ENCODE data around the gene SLC29A4. TPM values are rescaled to one million over a fixed set of nuclear protein-coding genes. Genes with fewer than 3 reads are reported as not detected.
"Not testable (repeated sequence)": the region's sequence is repeated elsewhere in the genome, so short reads cannot be mapped to it uniquely, and the experiment has no call there.

Gene SLC29A4
- total and polyA plus RNA-seq, 5 donors from 2014 or later, result 0.22 to 0.47 (median 0.25) TPM

DNA sequence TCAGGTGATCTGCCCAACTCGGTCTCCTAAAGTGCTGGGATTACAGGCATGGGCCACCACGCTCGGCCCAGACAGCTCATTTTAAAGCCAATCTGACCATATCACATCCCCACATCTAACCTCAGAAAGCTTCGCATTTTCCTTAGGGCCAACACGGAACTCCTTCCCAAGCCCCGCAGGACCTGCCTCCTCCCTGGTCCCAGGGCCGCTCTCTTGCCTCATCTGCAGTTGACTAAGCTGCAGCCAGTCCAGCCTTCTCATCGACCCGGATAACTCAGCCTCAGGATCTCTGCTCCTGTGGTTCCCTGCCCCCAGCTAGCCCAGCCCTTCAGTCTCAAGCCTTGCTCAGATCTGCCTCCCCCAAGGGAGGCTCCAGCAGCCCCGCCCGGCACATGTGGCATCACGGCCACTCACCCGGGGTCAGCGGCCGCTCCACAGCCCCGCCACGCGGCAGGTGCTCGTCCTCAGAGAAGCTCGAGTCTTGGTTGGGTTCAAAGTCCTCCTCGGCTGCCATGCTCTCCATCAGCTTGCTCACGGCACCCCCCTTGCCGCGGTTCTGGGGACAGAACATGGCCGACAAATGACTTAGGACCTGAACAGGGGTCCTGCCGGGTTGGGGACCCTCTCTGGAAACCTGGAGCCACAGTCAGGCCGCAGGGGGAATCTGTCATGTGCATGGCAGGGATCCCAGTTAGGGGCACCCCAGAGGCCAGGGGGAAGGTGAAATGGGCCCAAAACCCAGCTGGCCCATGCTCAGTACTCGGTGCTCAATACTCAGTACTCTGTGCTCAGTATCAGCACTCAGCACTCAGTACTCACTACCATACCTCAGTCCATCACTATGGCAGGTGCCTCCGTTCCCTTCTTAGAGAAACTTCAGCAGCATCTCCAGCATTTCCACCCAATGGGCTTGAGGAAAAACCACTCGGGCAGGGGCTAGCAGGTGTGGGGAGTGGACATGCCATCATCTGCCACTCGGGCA, 41.3 kb downstream of the SLC29A4 start:
- H3K36me3 ChIP-seq (ENCODE audit: control insufficient read depth, insufficient read depth, low read length), result peaks cover 21% of the 10 kb centered on the region
- not testable (repeated sequence) for DNase-seq; H3K27ac ChIP-seq (ENCODE audit: insufficient read depth, low read length, poor library complexity, severe bottlenecking); H3K4me1 ChIP-seq (ENCODE audit: control insufficient read depth, insufficient read depth, low read length, poor library complexity, severe bottlenecking); ATAC-seq (ENCODE audit: low read depth in 2 of 2); H3K4me3 ChIP-seq (ENCODE audit: low read depth, low read length); H3K9me3 ChIP-seq (ENCODE audit: control insufficient read depth in 2 of 2, low read length in 2 of 2); H3K27me3 ChIP-seq (ENCODE audit: control insufficient read depth, insufficient read depth, low read length); H3K4me1 Mint-ChIP-seq; H3K27me3 Mint-ChIP-seq; H3K4me3 Mint-ChIP-seq
- Mint-ChIP-seq H3K36me3 (peaks cover 30% of the 10 kb centered on the region), H3K9me3 (peaks cover 0 to 10% (median 2%) of the 10 kb centered on the region in 7 donors), H3K27ac (peak overlapping the region in 1 of 3 donors; percentile 73)

DNA sequence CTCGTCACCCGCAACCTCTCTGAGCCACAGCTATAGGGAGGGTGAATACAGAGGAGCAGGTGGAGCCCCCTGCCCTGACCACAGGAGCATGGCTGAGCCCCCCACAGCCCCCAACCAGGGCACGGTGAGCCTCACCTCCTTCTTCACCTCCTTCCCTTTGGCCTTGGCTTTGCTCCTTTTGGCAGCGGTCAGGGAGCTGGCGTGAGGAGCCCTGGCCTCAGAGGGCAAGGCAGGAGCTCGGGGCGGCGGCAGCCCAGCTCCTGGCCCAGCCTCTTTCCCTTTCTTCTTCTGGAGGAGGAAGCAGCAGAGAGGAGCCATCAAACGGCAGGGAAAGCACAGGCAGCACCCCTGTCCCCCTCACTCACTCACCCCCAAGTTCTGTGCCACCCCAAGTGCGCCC, 42.2 kb downstream of the SLC29A4 start:
- peaks cover 21% of the 10 kb centered on the region for H3K36me3 Mint-ChIP-seq
- Histone ChIP-seq H3K36me3 (ENCODE audit: control insufficient read depth, insufficient read depth, low read length) (peaks cover 16% of the 10 kb centered on the region), H3K9me3 (ENCODE audit: control insufficient read depth in 2 of 2, low read length in 2 of 2) (no peaks in the 10 kb centered on the region), H3K4me1 (ENCODE audit: control insufficient read depth, insufficient read depth, low read length, poor library complexity, severe bottlenecking) (no peaks in the 10 kb centered on the region), H3K27me3 (ENCODE audit: control insufficient read depth, insufficient read depth, low read length) (no peaks in the 10 kb centered on the region), H3K4me3 (ENCODE audit: low read depth, low read length) (no peak overlapping the region), H3K27ac (ENCODE audit: insufficient read depth, low read length, poor library complexity, severe bottlenecking) (no peak overlapping the region)
- H3K9me3 Mint-ChIP-seq, result peaks cover 0 to 2% (median 0%) of the 10 kb centered on the region in 7 donors
- no peak overlapping the region for H3K4me3 Mint-ChIP-seq
- H3K27ac Mint-ChIP-seq, result no peak overlapping the region
- DNase-seq, result no peak
- no peak for ATAC-seq (ENCODE audit: low read depth in 2 of 2)
- H3K4me1 Mint-ChIP-seq, result peaks cover 0 to 7% (median 1%) of the 10 kb centered on the region in 4 donors
- no peaks in the 10 kb centered on the region for H3K27me3 Mint-ChIP-seq

DNA sequence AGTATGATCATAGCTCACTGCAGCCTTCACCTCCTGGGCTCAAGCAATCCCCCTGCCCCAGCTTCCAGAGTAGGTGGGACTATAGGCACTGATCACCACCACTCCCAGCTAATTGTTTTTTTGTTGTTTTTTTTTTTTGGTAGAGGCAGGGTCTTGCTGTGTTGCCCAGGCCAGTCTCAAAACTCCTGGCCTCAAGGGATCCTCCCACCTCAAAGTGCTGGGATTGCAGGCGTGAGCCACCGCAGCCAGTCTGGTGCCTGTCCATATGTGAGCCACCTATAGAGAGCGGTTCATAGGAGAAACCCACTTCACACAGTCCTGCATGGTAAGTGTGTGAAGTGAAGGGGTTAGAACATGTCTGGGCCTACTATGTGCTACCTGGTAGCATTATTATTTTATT, 47.5 kb downstream of the SLC29A4 start:
- DNase-seq (no peak), ATAC-seq (ENCODE audit: low read depth in 2 of 2) (no peak)
- no peaks in the 10 kb centered on the region for H3K27me3 ChIP-seq (ENCODE audit: control insufficient read depth, insufficient read depth, low read length)
- Mint-ChIP-seq H3K27ac (no peak overlapping the region), H3K36me3 (peaks cover 26% of the 10 kb centered on the region), H3K9me3 (peaks cover 0 to 3% (median 0%) of the 10 kb centered on the region in 7 donors), H3K4me1 (peaks cover 7 to 33% (median 15%) of the 10 kb centered on the region in 4 donors), H3K27me3 (no peaks in the 10 kb centered on the region), H3K4me3 (no peak overlapping the region)
- H3K36me3 ChIP-seq (ENCODE audit: control insufficient read depth, insufficient read depth, low read length), result peaks cover 6% of the 10 kb centered on the region
- H3K9me3 ChIP-seq (ENCODE audit: control insufficient read depth in 2 of 2, low read length in 2 of 2), result no peaks in the 10 kb centered on the region
- H3K4me1 ChIP-seq (ENCODE audit: control insufficient read depth, insufficient read depth, low read length, poor library complexity, severe bottlenecking), result peaks cover 22% of the 10 kb centered on the region
- no peak overlapping the region for H3K27ac ChIP-seq (ENCODE audit: insufficient read depth, low read length, poor library complexity, severe bottlenecking)
- H3K4me3 ChIP-seq (ENCODE audit: low read depth, low read length), result no peak overlapping the region

DNA sequence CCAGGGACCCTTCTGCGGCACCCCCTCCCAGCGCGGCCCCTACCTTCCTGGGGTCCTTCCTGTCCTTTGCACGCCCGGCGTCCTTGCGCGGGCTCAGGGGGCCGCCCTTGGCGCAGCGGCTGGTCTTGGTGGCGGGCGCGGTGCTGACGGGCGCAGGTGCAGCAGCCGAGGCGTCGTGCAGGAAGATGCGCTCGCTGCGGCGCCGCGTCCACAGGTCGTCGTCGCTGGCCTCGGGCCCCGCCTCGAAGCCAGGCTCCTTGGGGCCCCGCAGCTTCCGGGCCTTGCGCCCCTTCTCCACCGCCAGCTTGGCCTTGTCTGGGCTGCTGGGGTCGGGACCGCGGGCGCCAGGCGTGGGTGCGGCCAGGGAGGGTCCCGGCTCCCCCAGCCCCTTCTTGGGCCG, 49.8 kb downstream of the SLC29A4 start:
- Mint-ChIP-seq H3K9me3 (peaks cover 0 to 22% (median 4%) of the 10 kb centered on the region in 7 donors), H3K27me3 (no peaks in the 10 kb centered on the region), H3K4me1 (peaks cover 7 to 32% (median 14%) of the 10 kb centered on the region in 4 donors), H3K36me3 (peaks cover 30% of the 10 kb centered on the region), H3K4me3 (no peak overlapping the region), H3K27ac (no peak overlapping the region)
- no peak overlapping the region for H3K27ac ChIP-seq (ENCODE audit: insufficient read depth, low read length, poor library complexity, severe bottlenecking)
- no peak overlapping the region for H3K4me3 ChIP-seq (ENCODE audit: low read depth, low read length)
- ATAC-seq (ENCODE audit: low read depth in 2 of 2), result no peak
- H3K9me3 ChIP-seq (ENCODE audit: control insufficient read depth in 2 of 2, low read length in 2 of 2), result peaks cover 8% of the 10 kb centered on the region in 2 experiments
- H3K27me3 ChIP-seq (ENCODE audit: control insufficient read depth, insufficient read depth, low read length), result no peaks in the 10 kb centered on the region
- DNase-seq, result no peak
- H3K36me3 ChIP-seq (ENCODE audit: control insufficient read depth, insufficient read depth, low read length), result peaks cover 24% of the 10 kb centered on the region
- H3K4me1 ChIP-seq (ENCODE audit: control insufficient read depth, insufficient read depth, low read length, poor library complexity, severe bottlenecking), result peaks cover 22% of the 10 kb centered on the region

DNA sequence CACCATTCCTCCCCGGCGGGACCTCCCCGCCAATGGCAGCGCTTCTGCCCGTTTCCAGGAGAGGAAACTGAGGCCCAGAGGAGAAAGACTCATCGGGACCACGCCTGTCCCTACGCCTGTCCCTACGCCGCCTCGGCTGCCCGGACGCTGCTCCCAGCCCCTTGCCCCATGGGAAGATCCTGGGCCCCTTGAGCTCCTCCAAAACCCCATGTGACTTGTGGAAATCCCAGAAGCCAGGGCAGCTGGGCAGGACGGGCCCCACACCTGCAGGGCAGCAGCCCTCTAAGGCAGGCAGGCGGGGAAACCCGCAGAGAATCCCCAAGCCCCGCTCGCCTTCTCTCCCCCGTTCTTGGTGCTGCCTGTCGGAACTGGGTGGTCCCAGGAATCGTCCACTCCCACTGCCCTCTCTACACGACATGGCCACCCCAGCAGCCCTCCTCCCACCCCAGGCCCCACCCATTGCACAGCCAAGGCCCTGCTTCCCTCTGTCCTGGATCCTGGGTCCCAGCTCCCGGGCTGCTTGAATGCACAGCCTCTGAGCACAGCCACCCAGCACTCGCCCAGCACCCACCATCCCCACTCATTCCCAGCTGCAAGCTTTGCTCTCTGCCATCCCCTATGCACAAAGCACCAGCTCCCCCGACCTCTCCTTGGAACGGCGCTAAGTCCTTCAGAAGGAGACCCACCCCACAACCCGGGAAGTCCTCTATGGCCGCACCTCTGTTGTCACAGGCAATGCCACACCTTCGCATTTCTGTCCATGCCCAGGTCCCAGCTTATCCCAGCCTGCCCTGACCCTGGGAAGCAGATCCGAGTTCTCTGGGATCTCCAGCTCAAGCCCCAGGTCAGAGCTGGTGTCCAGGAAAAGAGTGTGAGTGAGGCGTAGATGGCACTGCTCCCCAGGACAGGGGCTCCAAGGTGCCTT, 50.6 kb downstream of the SLC29A4 start:
- no peak for DNase-seq
- Histone ChIP-seq H3K36me3 (ENCODE audit: control insufficient read depth, insufficient read depth, low read length) (peaks cover 28% of the 10 kb centered on the region), H3K27me3 (ENCODE audit: control insufficient read depth, insufficient read depth, low read length) (no peaks in the 10 kb centered on the region), H3K4me1 (ENCODE audit: control insufficient read depth, insufficient read depth, low read length, poor library complexity, severe bottlenecking) (peaks cover 22% of the 10 kb centered on the region), H3K9me3 (ENCODE audit: control insufficient read depth in 2 of 2, low read length in 2 of 2) (peaks cover 8 to 10% of the 10 kb centered on the region in 2 experiments), H3K27ac (ENCODE audit: insufficient read depth, low read length, poor library complexity, severe bottlenecking) (no peak overlapping the region), H3K4me3 (ENCODE audit: low read depth, low read length) (no peak overlapping the region)
- Mint-ChIP-seq H3K36me3 (peaks cover 35% of the 10 kb centered on the region), H3K9me3 (peaks cover 0 to 23% (median 4%) of the 10 kb centered on the region in 7 donors), H3K27ac (no peak overlapping the region), H3K27me3 (no peaks in the 10 kb centered on the region), H3K4me1 (peaks cover 7 to 30% (median 14%) of the 10 kb centered on the region in 4 donors), H3K4me3 (no peak overlapping the region)
- no peak for ATAC-seq (ENCODE audit: low read depth in 2 of 2)

DNA sequence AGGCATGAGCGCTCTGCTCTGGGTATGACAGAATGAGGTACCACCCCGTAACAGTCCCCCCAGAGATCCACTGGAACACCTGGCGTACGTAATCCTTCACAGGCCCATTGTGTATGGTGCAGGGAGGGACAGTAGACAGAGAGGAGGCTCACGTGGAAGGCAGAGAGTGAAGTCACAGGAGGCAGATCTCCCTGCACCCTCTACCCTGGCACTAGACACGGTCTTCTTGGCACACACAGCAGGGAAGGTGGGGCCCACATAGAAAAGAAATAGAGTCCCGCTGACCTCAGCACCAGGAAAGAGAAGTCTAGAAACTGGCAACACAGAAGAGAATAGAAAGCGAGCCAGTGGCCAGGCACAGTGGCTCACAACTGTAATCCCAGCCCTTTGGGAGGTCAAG, 51.9 kb downstream of the SLC29A4 start:
- peaks cover 40% of the 10 kb centered on the region for H3K36me3 Mint-ChIP-seq
- peaks cover 0 to 24% (median 4%) of the 10 kb centered on the region in 7 donors for H3K9me3 Mint-ChIP-seq
- no peaks in the 10 kb centered on the region for H3K27me3 ChIP-seq (ENCODE audit: control insufficient read depth, insufficient read depth, low read length)
- DNase-seq (no peak), ATAC-seq (ENCODE audit: low read depth in 2 of 2) (no peak)
- H3K9me3 ChIP-seq (ENCODE audit: control insufficient read depth in 2 of 2, low read length in 2 of 2), result peaks cover 8 to 10% of the 10 kb centered on the region in 2 experiments
- peaks cover 28% of the 10 kb centered on the region for H3K36me3 ChIP-seq (ENCODE audit: control insufficient read depth, insufficient read depth, low read length)
- H3K27ac Mint-ChIP-seq, result no peak overlapping the region
- H3K27ac ChIP-seq (ENCODE audit: insufficient read depth, low read length, poor library complexity, severe bottlenecking), result no peak overlapping the region
- peaks cover 7 to 29% (median 14%) of the 10 kb centered on the region in 4 donors for H3K4me1 Mint-ChIP-seq
- no peak overlapping the region for H3K4me3 ChIP-seq (ENCODE audit: low read depth, low read length)
- no peak overlapping the region for H3K4me3 Mint-ChIP-seq
- peaks cover 22% of the 10 kb centered on the region for H3K4me1 ChIP-seq (ENCODE audit: control insufficient read depth, insufficient read depth, low read length, poor library complexity, severe bottlenecking)
- no peaks in the 10 kb centered on the region for H3K27me3 Mint-ChIP-seq

DNA sequence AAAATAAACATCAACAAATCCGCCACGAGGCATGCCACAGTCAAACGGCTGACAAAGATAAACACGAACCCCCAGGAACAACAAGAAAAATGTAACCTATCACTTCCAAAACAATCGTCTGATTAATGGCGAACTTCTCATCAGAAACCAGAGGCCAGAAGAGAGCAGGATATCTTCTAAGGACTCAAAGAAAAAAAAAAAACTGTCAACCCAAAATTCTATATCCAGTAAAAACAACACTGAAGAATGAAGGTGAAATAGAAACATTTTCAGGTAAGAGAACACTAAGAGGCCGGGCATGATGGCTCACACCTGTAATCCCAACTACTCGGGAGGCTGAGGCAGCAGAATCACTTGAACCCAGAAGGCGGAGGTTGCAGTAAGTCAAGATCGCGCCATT, 54.3 kb downstream of the SLC29A4 start:
- peaks cover 0 to 16% (median 3%) of the 10 kb centered on the region in 4 donors for H3K4me1 Mint-ChIP-seq
- no peak overlapping the region for H3K27ac Mint-ChIP-seq
- Histone ChIP-seq H3K4me3 (ENCODE audit: low read depth, low read length) (no peak overlapping the region), H3K36me3 (ENCODE audit: control insufficient read depth, insufficient read depth, low read length) (peaks cover 39% of the 10 kb centered on the region), H3K9me3 (ENCODE audit: control insufficient read depth in 2 of 2, low read length in 2 of 2) (peaks cover 8 to 10% of the 10 kb centered on the region in 2 experiments), H3K27ac (ENCODE audit: insufficient read depth, low read length, poor library complexity, severe bottlenecking) (no peak overlapping the region), H3K4me1 (ENCODE audit: control insufficient read depth, insufficient read depth, low read length, poor library complexity, severe bottlenecking) (peaks cover 3% of the 10 kb centered on the region), H3K27me3 (ENCODE audit: control insufficient read depth, insufficient read depth, low read length) (no peaks in the 10 kb centered on the region)
- H3K36me3 Mint-ChIP-seq, result peaks cover 50% of the 10 kb centered on the region
- DNase-seq, result no peak
- ATAC-seq (ENCODE audit: low read depth in 2 of 2), result no peak
- H3K27me3 Mint-ChIP-seq, result no peaks in the 10 kb centered on the region
- H3K9me3 Mint-ChIP-seq, result peaks cover 0 to 31% (median 4%) of the 10 kb centered on the region in 7 donors
- no peak overlapping the region for H3K4me3 Mint-ChIP-seq

Data from CD4-positive, CD25-positive, alpha-beta regulatory T cell (primary cell).